Stomach (tissue), 4 donors: Measurements from ENCODE around the gene LARGE2.
"Not testable (repeated sequence)": the region's sequence is repeated elsewhere in the genome, so short reads cannot be mapped to it uniquely, and the experiment has no call there.

Source experiments
- CTCF ChIP-seq, 7 experiments: fragments of 450-650 bp in 4 of 7; fragments of 200-600 bp in 3 of 7; sonication (generic) in 3 of 7; IDR thresholded peaks; one replicate each; pipeline ENCODE4 v1.5.1; 2016 to 2019; ENCODE audit warnings: antibody characterized with exemption in 7 of 7, control low read depth in 2 of 7, mild to moderate bottlenecking in 1 of 7
- EP300 ChIP-seq: sonication (generic); formaldehyde crosslinking; IDR thresholded peaks from one replicate; pipeline ENCODE4 v1.6.1; 2017; ENCODE audit warnings: antibody characterized with exemption
- POLR2A ChIP-seq, 4 donors: fragments of 450-650 bp; IDR thresholded peaks; one replicate each; pipeline ENCODE4 v1.6.1; 2016; ENCODE audit warnings: antibody characterized with exemption in 4 of 4, control low read depth in 2 of 4, mild to moderate bottlenecking in 1 of 4, moderate library complexity in 1 of 4
- POLR2AphosphoS5 ChIP-seq, 3 donors: sonication (generic); formaldehyde crosslinking; IDR thresholded peaks; one replicate each; pipeline ENCODE4 v1.6.1; 2016; ENCODE audit warnings: antibody characterized with exemption in 3 of 3

- not testable (repeated sequence) for TF ChIP-seq CTCF (IDR thresholded peaks at IDR 0.05); POLR2A (IDR thresholded peaks at IDR 0.05); EP300; POLR2AphosphoS5 (IDR thresholded peaks at IDR 0.05)
Measured at GRCh38 chr11:45900175-45900800, 22.2 kb upstream of the LARGE2 start.
